Measurements from ENCODE around the gene ZNF724. TPM values are rescaled to one million over a fixed set of nuclear protein-coding genes. Genes with fewer than 3 reads are reported as not detected.

Gene ZNF724
- 1.8 TPM in 2 replicates for total RNA-seq

GRCh38 chr19:23249911-23250649 lies at the start of gene ZNF724:
Gene ZNF724 (minus strand): TSS chr19:23250394. CDS start chr19:23250242, 152 bp downstream.

Other genes with a start within 250 kb of the ZNF724 start
- not detected in 2 replicates for gene ZNF728, start 247.2 kb downstream of the ZNF724 start, total RNA-seq
- gene ZNF730, start 133.4 kb downstream of the ZNF724 start, total RNA-seq: 0.18 and 0.97 TPM in 2 replicates
- 10.8 and 14.3 TPM in 2 replicates for gene ZNF91, start 145.1 kb upstream of the ZNF724 start, total RNA-seq